ENCODE results near the gene DAPK3.
"Not testable (repeated sequence)": the region's sequence is repeated elsewhere in the genome, so short reads cannot be mapped to it uniquely, and the experiment has no call there.

DAPK3 gene

GRCh38 chr19:3954107-3954506 is 16.8 kb downstream of the DAPK3 start:
- Histone ChIP-seq H3K4me3 (ENCODE audit: low read length) (no peak overlapping the region), H3K4me1 (ENCODE audit: control insufficient read depth, insufficient read depth, low read length) (no peaks in the 10 kb centered on the region), H3K9ac (ENCODE audit: low read length) (no peak overlapping the region), H3K36me3 (ENCODE audit: control insufficient read depth, insufficient read depth, low read length) (no peaks in the 10 kb centered on the region), H3K27me3 (ENCODE audit: control insufficient read depth, insufficient read depth, low read length) (peaks cover 8% of the 10 kb centered on the region), H3K9me3 (ENCODE audit: control insufficient read depth, low read length) (no peaks in the 10 kb centered on the region)

- not testable (repeated sequence) for H3K9ac ChIP-seq (ENCODE audit: low read length); H3K4me3 ChIP-seq (ENCODE audit: low read length); H3K4me1 ChIP-seq (ENCODE audit: control insufficient read depth, insufficient read depth, low read length); H3K36me3 ChIP-seq (ENCODE audit: control insufficient read depth, insufficient read depth, low read length); H3K9me3 ChIP-seq (ENCODE audit: control insufficient read depth, low read length); H3K27me3 ChIP-seq (ENCODE audit: control insufficient read depth, insufficient read depth, low read length)
Measured at GRCh38 chr19:3952755-3953276, 18.1 kb downstream of the DAPK3 start.

GRCh38 chr19:3950871-3951861 is 19.7 kb downstream of the DAPK3 start:
- Histone ChIP-seq H3K9ac (ENCODE audit: low read length) (no peak overlapping the region), H3K9me3 (ENCODE audit: control insufficient read depth, low read length) (no peaks in the 10 kb centered on the region), H3K36me3 (ENCODE audit: control insufficient read depth, insufficient read depth, low read length) (no peaks in the 10 kb centered on the region), H3K27me3 (ENCODE audit: control insufficient read depth, insufficient read depth, low read length) (peaks cover 8% of the 10 kb centered on the region), H3K4me3 (ENCODE audit: low read length) (no peak overlapping the region), H3K4me1 (ENCODE audit: control insufficient read depth, insufficient read depth, low read length) (no peaks in the 10 kb centered on the region)

- Histone ChIP-seq H3K4me1 (ENCODE audit: control insufficient read depth, insufficient read depth, low read length) (no peaks in the 10 kb centered on the region), H3K9me3 (ENCODE audit: control insufficient read depth, low read length) (no peaks in the 10 kb centered on the region), H3K4me3 (ENCODE audit: low read length) (no peak overlapping the region), H3K9ac (ENCODE audit: low read length) (no peak overlapping the region), H3K27me3 (ENCODE audit: control insufficient read depth, insufficient read depth, low read length) (peaks cover 8% of the 10 kb centered on the region), H3K36me3 (ENCODE audit: control insufficient read depth, insufficient read depth, low read length) (no peaks in the 10 kb centered on the region)
Measured at GRCh38 chr19:3949997-3950859, 20.7 kb downstream of the DAPK3 start.

- H3K36me3 ChIP-seq (ENCODE audit: control insufficient read depth, insufficient read depth, low read length) = no peaks in the 10 kb centered on the region
- peaks cover 8% of the 10 kb centered on the region for H3K27me3 ChIP-seq (ENCODE audit: control insufficient read depth, insufficient read depth, low read length)
- H3K9me3 ChIP-seq (ENCODE audit: control insufficient read depth, low read length) = no peaks in the 10 kb centered on the region
- no peaks in the 10 kb centered on the region for H3K4me1 ChIP-seq (ENCODE audit: control insufficient read depth, insufficient read depth, low read length)
- no peak overlapping the region for H3K9ac ChIP-seq (ENCODE audit: low read length)
- no peak overlapping the region for H3K4me3 ChIP-seq (ENCODE audit: low read length)
Measured at GRCh38 chr19:3949294-3949693, 21.6 kb downstream of the DAPK3 start.

- not testable (repeated sequence) for H3K27me3 ChIP-seq (ENCODE audit: control insufficient read depth, insufficient read depth, low read length); H3K36me3 ChIP-seq (ENCODE audit: control insufficient read depth, insufficient read depth, low read length); H3K9ac ChIP-seq (ENCODE audit: low read length); H3K4me1 ChIP-seq (ENCODE audit: control insufficient read depth, insufficient read depth, low read length); H3K4me3 ChIP-seq (ENCODE audit: low read length); H3K9me3 ChIP-seq (ENCODE audit: control insufficient read depth, low read length)
Measured at GRCh38 chr19:3947316-3947933, 23.5 kb downstream of the DAPK3 start.

- H3K4me3 ChIP-seq (ENCODE audit: low read length) = no peak overlapping the region
- H3K4me1 ChIP-seq (ENCODE audit: control insufficient read depth, insufficient read depth, low read length) = no peaks in the 10 kb centered on the region
- no peaks in the 10 kb centered on the region for H3K36me3 ChIP-seq (ENCODE audit: control insufficient read depth, insufficient read depth, low read length)
- peaks cover under 1% of the 10 kb centered on the region for H3K27me3 ChIP-seq (ENCODE audit: control insufficient read depth, insufficient read depth, low read length)
- no peak overlapping the region for H3K9ac ChIP-seq (ENCODE audit: low read length)
- no peaks in the 10 kb centered on the region for H3K9me3 ChIP-seq (ENCODE audit: control insufficient read depth, low read length)
Measured at GRCh38 chr19:3945838-3946237, 25.1 kb downstream of the DAPK3 start.

- no peak overlapping the region for H3K9ac ChIP-seq (ENCODE audit: low read length)
- no peaks in the 10 kb centered on the region for H3K27me3 ChIP-seq (ENCODE audit: control insufficient read depth, insufficient read depth, low read length)
- no peaks in the 10 kb centered on the region for H3K36me3 ChIP-seq (ENCODE audit: control insufficient read depth, insufficient read depth, low read length)
- no peaks in the 10 kb centered on the region for H3K4me1 ChIP-seq (ENCODE audit: control insufficient read depth, insufficient read depth, low read length)
- H3K9me3 ChIP-seq (ENCODE audit: control insufficient read depth, low read length) = no peaks in the 10 kb centered on the region
- no peak overlapping the region for H3K4me3 ChIP-seq (ENCODE audit: low read length)
Measured at GRCh38 chr19:3944018-3944721, 26.7 kb downstream of the DAPK3 start.

GRCh38 chr19:3942790-3943409 is 28.0 kb downstream of the DAPK3 start:
- Histone ChIP-seq H3K27me3 (ENCODE audit: control insufficient read depth, insufficient read depth, low read length) (no peaks in the 10 kb centered on the region), H3K4me3 (ENCODE audit: low read length) (no peak overlapping the region), H3K36me3 (ENCODE audit: control insufficient read depth, insufficient read depth, low read length) (no peaks in the 10 kb centered on the region), H3K4me1 (ENCODE audit: control insufficient read depth, insufficient read depth, low read length) (no peaks in the 10 kb centered on the region), H3K9me3 (ENCODE audit: control insufficient read depth, low read length) (no peaks in the 10 kb centered on the region), H3K9ac (ENCODE audit: low read length) (no peak overlapping the region)

GRCh38 chr19:3938300-3938950 is 32.5 kb downstream of the DAPK3 start:
- not testable (repeated sequence) for H3K27me3 ChIP-seq (ENCODE audit: control insufficient read depth, insufficient read depth, low read length); H3K9me3 ChIP-seq (ENCODE audit: control insufficient read depth, low read length); H3K4me3 ChIP-seq (ENCODE audit: low read length); H3K4me1 ChIP-seq (ENCODE audit: control insufficient read depth, insufficient read depth, low read length); H3K9ac ChIP-seq (ENCODE audit: low read length); H3K36me3 ChIP-seq (ENCODE audit: control insufficient read depth, insufficient read depth, low read length)
